GM12801 (cell line): Measurements from ENCODE around the gene ITGA5.

Experiments
- TF ChIP-seq, protein P1 (sequence below): IDR thresholded peaks from one replicate; pipeline ENCODE4 v1.5.1; 2011; ENCODE audit warnings: control low read depth; ENCODE audit not compliant: insufficient read length; ENCODE audit errors: extremely low read depth

The ITGA5 gene

GRCh38 chr12:54355104-54355815 lies 63.8 kb downstream of the ITGA5 start:
- TF ChIP-seq, protein P1, sequence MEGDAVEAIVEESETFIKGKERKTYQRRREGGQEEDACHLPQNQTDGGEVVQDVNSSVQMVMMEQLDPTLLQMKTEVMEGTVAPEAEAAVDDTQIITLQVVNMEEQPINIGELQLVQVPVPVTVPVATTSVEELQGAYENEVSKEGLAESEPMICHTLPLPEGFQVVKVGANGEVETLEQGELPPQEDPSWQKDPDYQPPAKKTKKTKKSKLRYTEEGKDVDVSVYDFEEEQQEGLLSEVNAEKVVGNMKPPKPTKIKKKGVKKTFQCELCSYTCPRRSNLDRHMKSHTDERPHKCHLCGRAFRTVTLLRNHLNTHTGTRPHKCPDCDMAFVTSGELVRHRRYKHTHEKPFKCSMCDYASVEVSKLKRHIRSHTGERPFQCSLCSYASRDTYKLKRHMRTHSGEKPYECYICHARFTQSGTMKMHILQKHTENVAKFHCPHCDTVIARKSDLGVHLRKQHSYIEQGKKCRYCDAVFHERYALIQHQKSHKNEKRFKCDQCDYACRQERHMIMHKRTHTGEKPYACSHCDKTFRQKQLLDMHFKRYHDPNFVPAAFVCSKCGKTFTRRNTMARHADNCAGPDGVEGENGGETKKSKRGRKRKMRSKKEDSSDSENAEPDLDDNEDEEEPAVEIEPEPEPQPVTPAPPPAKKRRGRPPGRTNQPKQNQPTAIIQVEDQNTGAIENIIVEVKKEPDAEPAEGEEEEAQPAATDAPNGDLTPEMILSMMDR: no peak

DNA sequence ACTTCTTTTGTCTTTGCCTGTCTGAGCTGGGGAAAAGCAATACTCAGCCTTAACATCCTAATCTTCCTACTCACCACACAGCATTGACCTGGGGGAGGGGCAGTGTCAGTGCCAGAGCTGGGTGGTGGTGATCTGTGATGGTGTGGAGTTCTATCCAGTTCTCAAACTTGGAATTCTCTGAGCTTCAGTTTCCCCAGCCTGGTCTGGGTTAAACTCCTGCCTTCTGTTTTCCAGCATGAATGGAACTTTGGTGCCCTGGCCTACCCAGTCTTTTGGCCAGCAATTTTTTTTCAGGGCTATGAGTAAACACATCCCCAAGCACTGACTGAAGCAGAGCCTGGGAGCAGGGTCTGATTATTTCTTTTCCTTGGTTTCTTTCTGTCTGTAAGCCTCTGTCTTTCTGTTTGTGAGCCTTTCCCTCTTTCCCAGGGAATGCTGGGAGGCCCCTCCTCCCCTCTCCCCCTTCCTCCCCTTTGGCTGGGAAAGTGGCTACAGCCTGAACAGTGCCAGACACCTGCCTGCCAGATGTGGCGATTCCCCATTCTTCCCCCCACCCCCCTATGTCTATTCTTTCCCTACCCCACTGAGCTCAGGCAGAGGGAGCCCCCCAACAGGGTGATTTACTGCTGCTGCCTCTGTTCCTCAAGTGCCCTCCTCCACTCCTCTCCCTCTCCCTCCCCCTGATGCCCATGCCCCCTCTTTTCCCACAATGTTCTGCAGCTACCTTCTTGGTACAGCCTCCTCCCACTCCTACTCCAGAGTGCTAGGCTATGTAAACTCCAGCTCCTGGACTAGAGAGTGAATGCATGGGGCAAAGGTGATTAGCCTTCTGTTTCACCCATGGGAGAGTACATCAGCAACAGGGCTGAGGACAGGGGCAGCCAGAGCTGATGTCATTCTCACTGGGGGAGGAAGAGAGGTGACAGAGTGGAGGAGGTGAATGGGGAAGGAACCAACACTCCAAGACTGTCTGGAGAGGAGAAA lies 65.9 kb downstream of the ITGA5 start:
- TF ChIP-seq, protein P1: no peak

DNA sequence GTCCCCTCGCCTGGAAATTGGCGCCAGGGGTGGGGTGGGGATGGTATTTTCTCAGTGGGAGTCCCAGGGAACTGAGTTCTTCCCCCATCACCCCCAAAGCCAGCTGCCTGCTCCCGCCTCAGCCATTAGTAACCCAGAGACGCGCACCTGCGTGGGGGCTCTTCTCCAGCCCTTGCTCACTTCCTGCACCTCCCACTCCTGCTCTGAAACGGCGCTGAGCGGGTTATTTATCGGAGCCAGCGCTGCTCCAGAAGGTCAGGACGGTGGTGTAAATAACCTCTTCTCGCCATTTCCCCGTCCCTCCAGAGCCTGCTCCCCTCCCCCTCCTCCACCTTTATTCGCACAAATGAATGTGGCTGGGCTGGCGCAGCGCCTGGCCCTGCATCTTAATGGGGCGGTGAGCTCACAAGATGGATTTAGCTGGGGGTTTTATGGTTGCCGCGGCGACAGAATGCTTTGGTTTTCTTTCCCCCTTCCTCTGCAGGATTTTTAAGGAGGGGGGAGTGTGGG lies 67.0 kb downstream of the ITGA5 start:
- TF ChIP-seq, protein P1: no peak

DNA sequence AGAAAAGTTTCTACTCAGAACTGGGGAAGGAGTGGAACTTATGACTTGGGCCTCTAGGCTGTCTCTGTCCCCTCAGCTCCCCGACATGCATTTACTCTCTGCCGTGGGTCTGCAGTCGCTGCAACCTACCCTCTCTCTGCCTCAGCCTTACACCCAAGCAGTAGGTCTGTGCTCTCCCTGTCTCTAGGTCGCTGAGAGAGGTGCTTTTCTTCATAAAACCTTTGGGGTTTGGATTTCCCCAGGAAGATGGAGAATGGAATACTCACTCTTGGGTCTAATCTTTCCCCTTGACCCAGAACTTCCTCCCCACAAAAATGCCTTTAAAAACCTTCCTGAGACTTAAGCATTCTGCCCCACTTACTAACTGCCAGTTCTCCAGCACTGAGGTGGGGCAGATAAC lies 67.7 kb downstream of the ITGA5 start:
- TF ChIP-seq, protein P1: no peak

- TF ChIP-seq, protein P1: no peak
Measured at GRCh38 chr12:54350743-54351142, 68.3 kb downstream of the ITGA5 start.

GRCh38 chr12:54349679-54350078 lies 69.4 kb downstream of the ITGA5 start:
- TF ChIP-seq, protein P1: no peak

DNA sequence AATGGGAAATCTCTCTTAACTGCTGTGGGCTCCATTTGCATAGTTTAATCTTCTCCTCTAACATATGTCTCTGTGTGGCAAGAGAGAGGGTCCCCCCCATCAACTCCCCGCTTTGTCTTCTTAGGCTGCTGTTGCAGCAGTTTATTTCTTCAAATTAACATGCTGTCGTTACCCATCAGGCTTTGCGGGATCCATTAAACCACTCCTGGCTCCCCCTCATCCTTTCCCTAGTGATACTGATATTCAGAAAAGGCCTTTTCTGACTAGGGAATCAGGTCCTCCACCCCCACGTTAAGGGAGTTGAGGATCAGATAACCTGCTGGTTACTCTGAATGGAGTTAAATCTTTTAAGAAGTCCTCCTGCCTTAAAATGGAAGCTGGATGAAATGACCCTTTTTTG lies 70.0 kb downstream of the ITGA5 start:
- TF ChIP-seq, protein P1: no peak
